ENCODE data around the gene DEF6. TPM values are rescaled to one million over a fixed set of nuclear protein-coding genes. Genes with fewer than 3 reads are reported as not detected.

DEF6 gene
- total RNA-seq, 1 donor from 2014 or later, result 2.2 TPM

DNA sequence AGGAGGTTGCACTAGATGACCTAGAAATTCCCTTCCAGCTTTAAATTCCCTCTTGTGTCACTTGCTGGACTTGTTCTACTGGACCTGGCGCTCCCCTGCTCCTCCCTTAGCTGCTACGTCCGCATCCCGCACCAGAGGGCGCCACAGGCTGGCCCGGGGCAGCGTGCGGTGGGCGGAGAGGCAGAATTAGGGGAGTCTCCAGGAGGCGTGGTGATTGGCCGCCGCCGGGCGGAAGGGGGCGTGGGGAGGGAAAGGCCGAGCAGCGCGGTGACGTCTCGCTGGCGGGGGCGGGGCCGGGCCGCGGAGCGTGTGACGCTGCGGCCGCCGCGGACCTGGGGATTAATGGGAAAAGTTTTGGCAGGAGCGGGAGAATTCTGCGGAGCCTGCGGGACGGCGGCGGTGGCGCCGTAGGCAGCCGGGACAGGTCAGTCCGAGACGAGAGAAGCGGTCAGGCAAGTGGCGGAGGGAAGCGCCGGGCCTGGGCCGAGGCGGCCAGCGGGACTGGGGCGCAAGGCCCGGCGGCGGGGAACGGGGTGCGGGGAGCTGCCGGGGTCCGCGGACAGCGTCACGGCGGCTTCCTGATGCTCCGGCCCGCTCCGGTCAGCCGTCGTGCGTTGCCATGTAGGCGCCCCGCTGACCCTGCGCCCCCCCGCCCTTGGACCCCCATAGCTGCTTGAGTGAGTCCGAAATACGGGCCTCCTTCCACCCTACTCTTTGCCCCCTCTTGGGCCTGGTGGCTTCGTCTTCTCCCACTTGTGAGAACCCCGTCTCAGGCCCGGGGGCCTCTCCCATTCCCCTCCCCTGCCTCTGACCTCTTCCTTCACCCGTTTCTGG, 44.9 kb downstream of the DEF6 start, which contains the start of gene PPARD:
Gene PPARD (plus strand): TSS at position 301 of the 834 bp plus-strand sequence. CDS start 68,530 bp downstream, outside the sequence.
- H3K9ac ChIP-seq (ENCODE audit: low read length), result peak within 1 kb of the TSS; percentile 92
- DNase-seq (ENCODE audit: low read depth) (peak; percentile 77), FAIRE-seq (no peak)
- peaks cover 41% of the 10 kb centered on the region for H4K20me1 ChIP-seq (ENCODE audit: insufficient read depth, low read length)
- peak within 1 kb of the TSS; percentile 69 for H3K27ac ChIP-seq (ENCODE audit: low read depth, low read length)
- H3K4me1 Mint-ChIP-seq (ENCODE audit: low read depth, unreplicated experiment), result peaks cover 9% of the 10 kb centered on the region
- peaks cover 5% of the 10 kb centered on the region for H3K27me3 Mint-ChIP-seq (ENCODE audit: low read depth, unreplicated experiment)
- peaks cover 48% of the 10 kb centered on the region for H3K79me2 ChIP-seq (ENCODE audit: insufficient read depth, low read length)
- peaks cover 8% of the 10 kb centered on the region for H3K36me3 Mint-ChIP-seq (ENCODE audit: low read depth, unreplicated experiment)
- H3K4me1 ChIP-seq (ENCODE audit: insufficient read depth, low read length), result peaks cover 17% of the 10 kb centered on the region
- peaks cover 5% of the 10 kb centered on the region for H3K9me3 Mint-ChIP-seq (ENCODE audit: unreplicated experiment)
- peak within 1 kb of the TSS; percentile 99 for H3K4me2 ChIP-seq (ENCODE audit: low read length)
- H3K4me3 Mint-ChIP-seq (ENCODE audit: unreplicated experiment), result peak within 1 kb of the TSS; percentile 93
- H3K27ac Mint-ChIP-seq (ENCODE audit: unreplicated experiment), result peak within 1 kb of the TSS; percentile 81
- peaks cover 8% of the 10 kb centered on the region for H3K36me3 ChIP-seq (ENCODE audit: insufficient read depth, low read length)
- TF ChIP-seq, protein P1, sequence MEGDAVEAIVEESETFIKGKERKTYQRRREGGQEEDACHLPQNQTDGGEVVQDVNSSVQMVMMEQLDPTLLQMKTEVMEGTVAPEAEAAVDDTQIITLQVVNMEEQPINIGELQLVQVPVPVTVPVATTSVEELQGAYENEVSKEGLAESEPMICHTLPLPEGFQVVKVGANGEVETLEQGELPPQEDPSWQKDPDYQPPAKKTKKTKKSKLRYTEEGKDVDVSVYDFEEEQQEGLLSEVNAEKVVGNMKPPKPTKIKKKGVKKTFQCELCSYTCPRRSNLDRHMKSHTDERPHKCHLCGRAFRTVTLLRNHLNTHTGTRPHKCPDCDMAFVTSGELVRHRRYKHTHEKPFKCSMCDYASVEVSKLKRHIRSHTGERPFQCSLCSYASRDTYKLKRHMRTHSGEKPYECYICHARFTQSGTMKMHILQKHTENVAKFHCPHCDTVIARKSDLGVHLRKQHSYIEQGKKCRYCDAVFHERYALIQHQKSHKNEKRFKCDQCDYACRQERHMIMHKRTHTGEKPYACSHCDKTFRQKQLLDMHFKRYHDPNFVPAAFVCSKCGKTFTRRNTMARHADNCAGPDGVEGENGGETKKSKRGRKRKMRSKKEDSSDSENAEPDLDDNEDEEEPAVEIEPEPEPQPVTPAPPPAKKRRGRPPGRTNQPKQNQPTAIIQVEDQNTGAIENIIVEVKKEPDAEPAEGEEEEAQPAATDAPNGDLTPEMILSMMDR (IDR thresholded peaks at IDR 0.05; ENCODE audit: insufficient read depth, low read depth, low read length), result peak; percentile 84
- no peak for TF ChIP-seq EZH2 (IDR thresholded peaks at IDR 0.05; ENCODE audit: insufficient read depth, low read length)
- H3K9me3 ChIP-seq (ENCODE audit: insufficient read depth, low read depth, low read length), result no peaks in the 10 kb centered on the region
- peak within 1 kb of the TSS; percentile 58 for H2AFZ ChIP-seq (ENCODE audit: low read depth, low read length)
- no peaks in the 10 kb centered on the region for H3K27me3 ChIP-seq (ENCODE audit: insufficient read depth, low read length)
- peak within 1 kb of the TSS; percentile 76 for H3K4me3 ChIP-seq (ENCODE audit: insufficient read depth, low read depth, low read length)

DNA sequence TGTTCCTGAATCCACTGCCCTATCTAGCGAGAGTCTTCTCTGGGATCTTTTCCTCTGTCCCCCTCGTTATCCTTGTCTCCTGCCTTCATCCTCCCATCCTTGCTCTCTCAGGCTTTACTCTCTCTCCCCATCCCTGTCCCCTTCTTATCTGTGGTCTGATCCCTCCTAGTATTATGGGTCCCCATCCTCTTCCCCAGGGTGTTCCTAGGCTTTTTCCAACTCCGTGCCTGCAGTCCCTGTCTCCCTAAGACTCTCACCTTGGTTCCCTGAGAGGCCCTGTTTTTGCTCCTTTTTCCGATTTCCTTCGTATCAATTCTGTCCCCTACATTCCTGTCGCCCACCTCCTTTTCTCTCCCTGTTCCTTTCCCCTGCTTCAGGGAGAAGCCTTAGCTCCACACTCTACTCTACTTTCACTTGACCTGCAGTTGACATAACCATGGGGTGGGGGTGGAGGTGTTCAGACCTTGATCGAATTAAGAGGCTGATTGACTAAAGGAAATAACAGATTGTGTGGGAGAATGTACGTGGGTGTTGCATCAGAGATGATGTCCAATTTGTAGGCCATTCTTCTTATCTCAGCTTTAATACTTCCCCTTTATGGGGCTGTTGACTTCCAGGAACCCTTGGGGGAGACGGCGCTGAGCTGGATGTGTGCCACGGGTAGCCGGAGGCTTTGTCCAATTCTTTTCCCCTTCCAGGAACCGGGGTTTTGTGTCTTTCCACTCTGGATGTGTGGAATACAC, 45.6 kb downstream of the DEF6 start:
- peaks cover 8% of the 10 kb centered on the region for H3K36me3 Mint-ChIP-seq (ENCODE audit: low read depth, unreplicated experiment)
- peak; percentile 47 for DNase-seq (ENCODE audit: low read depth)
- Histone ChIP-seq H3K9me3 (ENCODE audit: insufficient read depth, low read depth, low read length) (no peaks in the 10 kb centered on the region), H3K4me1 (ENCODE audit: insufficient read depth, low read length) (peaks cover 17% of the 10 kb centered on the region), H3K4me3 (ENCODE audit: insufficient read depth, low read depth, low read length) (peak overlapping the region; percentile 76), H2AFZ (ENCODE audit: low read depth, low read length) (peak overlapping the region; percentile 58), H3K27me3 (ENCODE audit: insufficient read depth, low read length) (no peaks in the 10 kb centered on the region), H3K9ac (ENCODE audit: low read length) (peak overlapping the region; percentile 92), H3K4me2 (ENCODE audit: low read length) (peak overlapping the region; percentile 99), H3K79me2 (ENCODE audit: insufficient read depth, low read length) (peaks cover 48% of the 10 kb centered on the region), H3K36me3 (ENCODE audit: insufficient read depth, low read length) (peaks cover 8% of the 10 kb centered on the region), H4K20me1 (ENCODE audit: insufficient read depth, low read length) (peaks cover 41% of the 10 kb centered on the region), H3K27ac (ENCODE audit: low read depth, low read length) (peak overlapping the region; percentile 69)
- no peak for FAIRE-seq
- peak overlapping the region; percentile 67 for H3K27ac Mint-ChIP-seq (ENCODE audit: unreplicated experiment)
- TF ChIP-seq EZH2 (IDR thresholded peaks at IDR 0.05; ENCODE audit: insufficient read depth, low read length), result no peak
- TF ChIP-seq, protein P1 (IDR thresholded peaks at IDR 0.05; ENCODE audit: insufficient read depth, low read depth, low read length), result no peak
- H3K9me3 Mint-ChIP-seq (ENCODE audit: unreplicated experiment), result peaks cover 5% of the 10 kb centered on the region
- peaks cover 2% of the 10 kb centered on the region for H3K27me3 Mint-ChIP-seq (ENCODE audit: low read depth, unreplicated experiment)
- H3K4me1 Mint-ChIP-seq (ENCODE audit: low read depth, unreplicated experiment), result peaks cover 9% of the 10 kb centered on the region
- peak overlapping the region; percentile 93 for H3K4me3 Mint-ChIP-seq (ENCODE audit: unreplicated experiment)
